ENCODE measurements around the gene CHEK2.
"Not testable (repeated sequence)": the region's sequence is repeated elsewhere in the genome, so short reads cannot be mapped to it uniquely, and the experiment has no call there.

The CHEK2 gene

DNA sequence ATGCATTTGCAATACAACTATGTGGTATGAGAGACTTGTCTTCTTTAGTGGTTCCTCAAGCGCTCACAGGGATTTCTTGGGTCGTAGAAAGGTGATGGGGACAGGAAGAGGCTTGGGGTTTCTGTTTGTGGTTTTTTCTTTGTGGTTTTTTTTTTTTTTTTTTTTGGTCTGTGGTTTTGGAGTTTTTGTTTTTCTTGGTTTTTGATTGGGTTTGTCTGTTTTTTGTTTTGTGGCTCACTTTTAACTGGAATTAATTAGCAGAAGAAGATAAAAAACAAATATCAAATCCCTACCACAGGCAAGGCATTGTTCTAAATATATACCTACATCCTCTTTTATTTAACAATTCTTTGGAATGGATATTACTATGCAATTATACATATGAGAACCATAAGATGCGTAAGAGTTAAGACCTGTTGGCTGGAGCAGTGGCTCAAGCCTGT lies 67.5 kb downstream of the CHEK2 start:
- H3K4me1 ChIP-seq (ENCODE audit: insufficient read depth, poor library complexity, severe bottlenecking), result peaks cover 3% of the 10 kb centered on the region
- no peaks in the 10 kb centered on the region for H3K9me3 ChIP-seq (ENCODE audit: severe bottlenecking)
- no peaks in the 10 kb centered on the region for H3K36me3 ChIP-seq (ENCODE audit: low read depth)
- TF ChIP-seq, protein P1, sequence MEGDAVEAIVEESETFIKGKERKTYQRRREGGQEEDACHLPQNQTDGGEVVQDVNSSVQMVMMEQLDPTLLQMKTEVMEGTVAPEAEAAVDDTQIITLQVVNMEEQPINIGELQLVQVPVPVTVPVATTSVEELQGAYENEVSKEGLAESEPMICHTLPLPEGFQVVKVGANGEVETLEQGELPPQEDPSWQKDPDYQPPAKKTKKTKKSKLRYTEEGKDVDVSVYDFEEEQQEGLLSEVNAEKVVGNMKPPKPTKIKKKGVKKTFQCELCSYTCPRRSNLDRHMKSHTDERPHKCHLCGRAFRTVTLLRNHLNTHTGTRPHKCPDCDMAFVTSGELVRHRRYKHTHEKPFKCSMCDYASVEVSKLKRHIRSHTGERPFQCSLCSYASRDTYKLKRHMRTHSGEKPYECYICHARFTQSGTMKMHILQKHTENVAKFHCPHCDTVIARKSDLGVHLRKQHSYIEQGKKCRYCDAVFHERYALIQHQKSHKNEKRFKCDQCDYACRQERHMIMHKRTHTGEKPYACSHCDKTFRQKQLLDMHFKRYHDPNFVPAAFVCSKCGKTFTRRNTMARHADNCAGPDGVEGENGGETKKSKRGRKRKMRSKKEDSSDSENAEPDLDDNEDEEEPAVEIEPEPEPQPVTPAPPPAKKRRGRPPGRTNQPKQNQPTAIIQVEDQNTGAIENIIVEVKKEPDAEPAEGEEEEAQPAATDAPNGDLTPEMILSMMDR (IDR thresholded peaks at IDR 0.05; ENCODE audit: poor library complexity, severe bottlenecking), result no peak
- H3K27me3 ChIP-seq (ENCODE audit: insufficient read depth, poor library complexity, severe bottlenecking), result no peaks in the 10 kb centered on the region
- ATAC-seq (ENCODE audit: low read depth), result no peak
- no peak overlapping the region for H3K27ac ChIP-seq (ENCODE audit: poor library complexity, severe bottlenecking)
- DNase-seq (ENCODE audit: low spot score), result no peak
- no peak overlapping the region for H3K4me3 ChIP-seq (ENCODE audit: severe bottlenecking)

DNA sequence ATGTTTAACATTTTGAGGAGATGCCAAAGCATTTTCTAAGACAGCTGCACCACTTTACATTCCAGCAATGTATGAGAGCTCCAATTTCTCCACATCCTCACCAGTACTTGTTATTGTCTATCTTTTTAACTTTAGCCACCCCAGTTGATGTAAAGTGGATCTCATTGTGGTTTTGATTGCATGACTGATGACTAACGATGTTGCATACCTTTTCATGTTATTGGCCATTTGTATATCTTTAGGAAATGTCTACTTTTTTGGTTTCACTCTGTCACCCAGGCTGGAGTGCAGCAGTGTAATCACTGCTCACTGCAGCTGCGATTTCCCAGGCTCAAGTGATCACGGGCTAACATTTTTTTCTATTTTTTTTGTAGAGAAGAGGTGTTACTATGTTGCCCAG lies 70.9 kb downstream of the CHEK2 start:
- Histone ChIP-seq H3K4me1 (ENCODE audit: insufficient read depth, poor library complexity, severe bottlenecking) (peaks cover 3% of the 10 kb centered on the region), H3K36me3 (ENCODE audit: low read depth) (no peaks in the 10 kb centered on the region), H3K9me3 (ENCODE audit: severe bottlenecking) (no peaks in the 10 kb centered on the region), H3K27me3 (ENCODE audit: insufficient read depth, poor library complexity, severe bottlenecking) (no peaks in the 10 kb centered on the region), H3K4me3 (ENCODE audit: severe bottlenecking) (no peak overlapping the region), H3K27ac (ENCODE audit: poor library complexity, severe bottlenecking) (no peak overlapping the region)
- TF ChIP-seq, protein P1 (IDR thresholded peaks at IDR 0.05; ENCODE audit: poor library complexity, severe bottlenecking), result no peak
- ATAC-seq (ENCODE audit: low read depth) (no peak; the same call in 2 of the 3 replicates), DNase-seq (ENCODE audit: low spot score) (no peak)

GRCh38 chr22:28670161-28670560 lies 71.5 kb downstream of the CHEK2 start:
- TF ChIP-seq, protein P1 (IDR thresholded peaks at IDR 0.05; ENCODE audit: poor library complexity, severe bottlenecking), result no peak
- no peaks in the 10 kb centered on the region for H3K9me3 ChIP-seq (ENCODE audit: severe bottlenecking)
- ATAC-seq (ENCODE audit: low read depth) (no peak), DNase-seq (ENCODE audit: low spot score) (no peak)
- no peak overlapping the region for H3K27ac ChIP-seq (ENCODE audit: poor library complexity, severe bottlenecking)
- H3K4me3 ChIP-seq (ENCODE audit: severe bottlenecking), result no peak overlapping the region
- H3K27me3 ChIP-seq (ENCODE audit: insufficient read depth, poor library complexity, severe bottlenecking), result no peaks in the 10 kb centered on the region
- no peaks in the 10 kb centered on the region for H3K36me3 ChIP-seq (ENCODE audit: low read depth)
- H3K4me1 ChIP-seq (ENCODE audit: insufficient read depth, poor library complexity, severe bottlenecking), result peaks cover 3% of the 10 kb centered on the region

DNA sequence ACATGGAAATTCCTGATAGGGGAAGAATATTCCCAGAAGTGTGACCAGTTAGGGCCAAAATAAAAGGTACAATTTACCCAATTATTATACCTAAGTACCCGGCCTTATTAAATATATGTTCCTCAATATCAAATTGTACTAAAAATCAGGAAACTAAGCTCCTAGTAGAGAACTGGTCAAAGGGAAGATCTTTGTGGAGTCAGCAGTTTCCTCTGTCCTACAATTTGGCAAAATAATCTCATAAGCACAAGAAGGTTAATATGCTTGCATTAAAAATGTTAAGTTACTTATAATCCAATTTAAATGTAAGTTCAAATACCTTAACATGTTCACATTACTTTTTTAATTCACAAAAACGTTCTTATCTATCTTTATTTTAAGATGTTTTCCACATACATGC lies 72.2 kb downstream of the CHEK2 start:
- Histone ChIP-seq H3K9me3 (ENCODE audit: severe bottlenecking) (no peaks in the 10 kb centered on the region), H3K4me1 (ENCODE audit: insufficient read depth, poor library complexity, severe bottlenecking) (peaks cover 3% of the 10 kb centered on the region), H3K36me3 (ENCODE audit: low read depth) (no peaks in the 10 kb centered on the region), H3K4me3 (ENCODE audit: severe bottlenecking) (no peak overlapping the region), H3K27ac (ENCODE audit: poor library complexity, severe bottlenecking) (no peak overlapping the region), H3K27me3 (ENCODE audit: insufficient read depth, poor library complexity, severe bottlenecking) (no peaks in the 10 kb centered on the region)
- DNase-seq (ENCODE audit: low spot score), result no peak
- ATAC-seq (ENCODE audit: low read depth), result no peak
- TF ChIP-seq, protein P1 (IDR thresholded peaks at IDR 0.05; ENCODE audit: poor library complexity, severe bottlenecking), result no peak

- not testable (repeated sequence) for H3K9me3 ChIP-seq (ENCODE audit: severe bottlenecking); H3K4me1 ChIP-seq (ENCODE audit: insufficient read depth, poor library complexity, severe bottlenecking); DNase-seq (ENCODE audit: low spot score); H3K27me3 ChIP-seq (ENCODE audit: insufficient read depth, poor library complexity, severe bottlenecking); ATAC-seq (ENCODE audit: low read depth); H3K36me3 ChIP-seq (ENCODE audit: low read depth)
- Histone ChIP-seq H3K4me3 (ENCODE audit: severe bottlenecking) (peak overlapping the region; percentile 33), H3K27ac (ENCODE audit: poor library complexity, severe bottlenecking) (peak overlapping the region; percentile 75)
These were observed 78.1 kb downstream of the CHEK2 start for GRCh38 chr22:28663569-28663942.
